GM18517 (cell line): ENCODE measurements around the gene RGS9.
"Not testable (repeated sequence)": the region's sequence is repeated elsewhere in the genome, so short reads cannot be mapped to it uniquely, and the experiment has no call there.

Source experiments
- ATAC-seq: cut with Tn5 transposase; IDR thresholded peaks from one replicate; pipeline ENCODE4 v1.9.1; 2021; ENCODE audit warnings: mild to moderate bottlenecking, moderate library complexity; ENCODE audit not compliant: unreplicated experiment

Gene RGS9

GRCh38 chr17:65137021-65137939 lies at the start of gene RGS9:
RGS9 (plus strand) TSS chr17:65137370; CDS start chr17:65137541, 171 bp downstream.
- ATAC-seq = peak; percentile 85

GRCh38 chr17:65088621-65089360 lies 48.4 kb upstream of the RGS9 start:
- no peak for ATAC-seq

- ATAC-seq = no peak
These were observed 44.9 kb upstream of the RGS9 start for GRCh38 chr17:65092262-65092661.

GRCh38 chr17:65092721-65093356 lies 44.3 kb upstream of the RGS9 start:
- not testable (repeated sequence) for ATAC-seq

DNA sequence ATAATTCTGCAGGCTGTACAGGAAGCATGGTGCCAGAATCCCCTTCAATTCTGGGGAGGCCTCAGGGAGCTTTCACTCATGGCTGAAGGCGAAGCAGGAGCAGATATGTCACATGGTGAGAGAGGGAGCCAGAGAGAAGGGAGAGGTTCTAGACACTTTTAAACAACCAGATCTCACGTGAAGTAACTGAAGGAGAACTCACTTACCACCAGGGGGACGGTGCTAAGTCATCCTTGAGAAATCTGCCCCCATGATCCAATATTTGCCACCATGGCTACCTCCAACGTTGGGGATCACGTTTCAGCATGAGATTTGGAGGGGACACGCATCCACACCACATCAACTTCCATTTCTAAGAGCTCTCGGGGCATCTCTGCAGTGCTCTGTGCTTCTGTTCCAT lies 43.2 kb upstream of the RGS9 start:
- ATAC-seq = no peak

DNA sequence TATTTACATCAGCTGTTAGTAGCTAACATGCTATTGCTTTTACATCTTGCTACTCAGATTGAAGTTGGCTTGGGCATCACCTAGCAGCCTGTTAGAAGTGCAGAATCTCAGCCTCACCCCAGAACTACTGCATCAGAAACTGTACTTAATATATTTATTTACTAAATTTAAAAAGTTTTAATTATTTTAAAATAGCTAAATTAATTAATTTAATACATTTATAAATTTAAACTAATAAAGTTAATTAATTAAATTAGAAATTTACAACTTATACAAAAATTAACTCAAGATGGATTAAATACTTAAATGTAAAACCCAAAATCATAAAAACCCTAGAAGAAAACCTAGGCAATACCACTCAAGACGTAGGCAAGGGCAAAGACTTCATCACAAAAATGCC lies 41.7 kb upstream of the RGS9 start:
- ATAC-seq = no peak

DNA sequence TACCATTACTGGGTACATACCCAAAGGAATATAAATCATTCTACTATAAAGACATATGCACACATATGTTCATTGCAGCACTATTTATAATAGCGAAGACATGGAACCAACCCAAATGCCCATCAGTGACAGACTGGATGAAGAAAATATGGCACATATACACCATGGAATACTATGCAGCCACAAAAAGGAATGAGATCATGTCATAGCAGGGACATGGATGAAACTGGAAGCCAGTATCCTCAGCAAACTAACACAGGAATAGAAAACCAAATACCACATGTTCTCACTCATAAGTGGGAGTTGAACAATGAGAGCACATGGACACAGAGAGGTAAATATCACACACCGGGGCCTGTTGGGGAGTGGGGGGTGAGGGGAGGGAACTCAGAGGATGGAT lies 40.8 kb upstream of the RGS9 start:
- not testable (repeated sequence) for ATAC-seq

GRCh38 chr17:65097110-65097509 lies 40.1 kb upstream of the RGS9 start:
- ATAC-seq = no peak

DNA sequence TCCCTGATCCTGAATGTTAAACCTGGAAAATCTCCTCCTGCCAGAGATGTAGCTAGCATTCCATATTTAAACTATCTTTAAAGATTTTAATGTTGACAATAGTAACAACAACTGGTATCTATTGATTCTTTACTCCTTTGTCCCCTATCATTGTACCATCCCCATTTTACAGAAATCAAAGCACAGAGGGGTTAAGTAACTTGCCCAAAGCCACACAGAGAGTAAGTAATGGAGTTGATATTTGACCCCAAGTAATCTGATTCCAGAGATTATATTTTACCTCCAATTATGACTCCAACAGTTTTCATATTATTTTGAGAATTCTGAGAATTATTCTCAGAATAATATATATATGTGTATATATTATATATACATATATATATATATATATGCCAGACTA lies 37.7 kb upstream of the RGS9 start:
- ATAC-seq = no peak

- peak; percentile 79 for ATAC-seq
These were observed 37.2 kb upstream of the RGS9 start for GRCh38 chr17:65099941-65100315.

GRCh38 chr17:65100316-65101140 lies 36.6 kb upstream of the RGS9 start:
- peak; percentile 60 for ATAC-seq

GRCh38 chr17:65101371-65101770 lies 35.8 kb upstream of the RGS9 start:
- no peak for ATAC-seq

- ATAC-seq = no peak
These were observed 34.9 kb upstream of the RGS9 start for GRCh38 chr17:65102235-65102634.

DNA sequence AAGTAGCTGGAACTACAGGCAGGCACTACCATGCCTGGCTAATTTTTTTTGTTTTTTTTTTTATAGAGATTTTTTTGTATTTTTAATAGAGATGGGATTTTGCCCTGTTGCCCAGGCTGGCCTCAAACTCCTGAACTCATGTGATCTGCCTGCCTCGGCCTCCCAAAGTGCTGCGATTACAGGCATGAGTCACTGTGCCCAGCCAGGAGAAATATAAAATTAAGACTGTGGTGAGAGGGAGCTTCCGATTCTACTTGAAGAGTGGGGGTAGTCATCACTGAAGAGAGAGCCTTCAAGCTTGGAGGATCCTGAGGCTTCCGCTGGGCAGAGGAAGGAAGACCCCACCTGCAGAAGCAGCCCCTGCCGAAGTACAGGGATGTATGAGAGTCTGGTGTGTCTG lies 34.4 kb upstream of the RGS9 start:
- ATAC-seq = no peak

DNA sequence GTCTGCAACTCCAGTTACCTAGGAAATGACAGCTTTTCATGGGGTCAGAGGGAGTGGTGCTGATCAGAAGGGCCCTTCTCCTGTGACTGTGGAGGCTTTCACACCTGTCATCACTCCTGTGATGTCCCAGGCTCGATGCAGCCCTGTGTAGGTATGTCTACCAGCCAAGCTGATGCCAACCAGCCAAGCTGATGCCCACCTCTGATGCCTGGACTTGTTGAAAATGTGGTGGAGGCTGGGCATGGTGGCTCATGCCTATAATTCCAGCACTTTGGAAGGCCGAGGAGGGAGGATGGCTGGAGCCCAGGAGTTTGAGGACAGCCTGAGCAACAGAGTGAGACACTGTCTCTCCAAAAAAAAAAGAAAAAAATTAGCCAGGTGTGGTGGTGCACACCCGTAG lies 33.7 kb upstream of the RGS9 start:
- no peak for ATAC-seq

GRCh38 chr17:65103896-65104295 lies 33.3 kb upstream of the RGS9 start:
- ATAC-seq = no peak

GRCh38 chr17:65104541-65104940 lies 32.6 kb upstream of the RGS9 start:
- ATAC-seq = no peak

DNA sequence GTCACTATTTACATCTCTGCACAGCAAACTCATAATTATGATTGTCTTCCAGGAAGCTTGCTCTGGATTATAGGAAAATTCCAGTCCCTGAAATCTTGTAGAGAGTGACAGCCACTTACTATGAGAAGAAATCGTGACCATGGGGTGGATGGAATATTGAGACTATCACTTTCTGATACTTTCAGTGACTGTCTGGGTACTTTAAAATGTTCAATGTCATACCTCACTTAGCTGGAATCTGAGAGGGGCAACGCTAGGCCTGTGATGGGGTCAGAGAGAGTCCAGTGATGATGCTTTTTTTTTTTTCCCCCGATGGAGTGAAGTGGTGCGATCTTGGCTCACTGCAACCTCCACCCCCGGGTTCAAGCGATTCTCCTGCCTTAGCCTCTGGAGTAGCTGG lies 32.2 kb upstream of the RGS9 start:
- ATAC-seq = no peak

- ATAC-seq = no peak
These were observed 29.0 kb upstream of the RGS9 start for GRCh38 chr17:65108152-65108551.

GRCh38 chr17:65109543-65109942 lies 27.6 kb upstream of the RGS9 start:
- ATAC-seq = no peak
